ENCODE data around the gene HEXIM2. TPM values are rescaled to one million over a fixed set of nuclear protein-coding genes. Genes with fewer than 3 reads are reported as not detected.
A peak's percentile ranks its signal among the peaks of the same experiment; 100 is the strongest.

HEXIM2 gene
- total and polyA plus RNA-seq, 2 of the 13 experiments (the other 11 are each of a cell fraction or from before 2014, with no cell fraction given), result 27.1 to 32.4 TPM

DNA sequence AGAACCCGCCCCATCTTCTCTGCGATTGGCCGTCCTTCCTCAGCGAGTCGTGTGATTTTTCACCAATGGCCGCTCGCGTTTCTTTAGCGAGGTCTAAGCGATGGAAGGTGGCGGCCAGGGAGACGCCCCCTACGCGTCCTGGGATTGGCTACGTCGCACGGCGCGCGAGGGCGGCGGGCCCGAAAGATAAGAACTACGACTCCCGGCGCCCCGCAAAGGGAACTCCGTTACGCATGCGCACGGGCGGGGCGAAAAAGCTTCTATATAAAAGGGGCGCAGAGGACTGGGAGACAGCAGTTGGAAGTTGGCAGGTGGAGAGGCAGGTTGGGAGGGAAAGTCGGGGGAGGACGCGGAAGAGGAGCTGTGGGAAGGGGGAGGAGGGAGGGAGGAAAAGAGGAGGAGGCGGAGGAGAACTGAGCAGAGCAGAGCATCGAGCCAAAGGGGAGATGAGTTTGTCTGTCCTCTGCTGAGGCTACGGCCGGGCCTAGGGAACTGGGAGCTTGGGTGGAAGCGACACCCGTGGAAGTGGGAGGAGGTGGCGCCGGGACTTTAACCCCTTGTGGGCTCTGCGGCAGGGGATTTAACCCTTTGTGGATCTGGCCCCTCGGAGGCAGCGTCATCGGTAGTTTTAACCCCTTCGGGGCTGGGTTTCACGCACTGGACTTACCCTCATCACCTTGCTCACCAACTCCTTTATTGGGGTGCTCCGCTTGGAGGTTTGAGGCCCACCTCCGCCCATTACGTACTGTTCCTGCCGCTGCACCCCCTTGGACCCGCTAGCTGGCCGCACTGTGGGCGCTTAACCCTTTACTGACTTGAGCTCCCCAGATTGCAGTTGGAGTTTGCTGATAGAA is 13.3 kb upstream of the HEXIM2 start, which contains the start of gene HEXIM1:
Gene HEXIM1, plus strand, starts transcription at position 293 of the 854 bp plus-strand sequence. CDS start 716 bp downstream, outside the sequence.
- intact Hi-C loops (cut with micrococcal nuclease; ENCODE audit: unreplicated experiment) (loop anchor here (1.0 kb wide), 3 partner anchors 13 to 49 kb away; partner anchors contain the start of genes ACBD4 and HEXIM2), in situ Hi-C loops (cut with HindIII; ENCODE audit: extremely low pct_ligation_motif_present, low pct_unique_long_range_greater_than_20kb) (loop anchor here (5.0 kb wide), 2 partner anchors 49 to 99 kb away; no protein-coding TSS in a partner anchor)
- Histone ChIP-seq H3K4me3 (replicated peaks in 1 of 3; ENCODE audit: insufficient read depth in 1 of 3, low read depth in 2 of 3, low read length in 3 of 3) (peak within 1 kb of the TSS; percentile 97 to 98 (median 97)), H3K9ac (ENCODE audit: insufficient read depth, low read depth, low read length) (peak within 1 kb of the TSS; percentile 94), H3K9me3 (ENCODE audit: low read length) (no peaks in the 10 kb centered on the region), H3K27ac (ENCODE audit: extremely low read length, insufficient read depth, low read length) (peak within 1 kb of the TSS; percentile 97), H4K20me1 (ENCODE audit: insufficient read depth, low read length) (peaks cover 35% of the 10 kb centered on the region), H3K27me3 (ENCODE audit: control insufficient read depth in 1 of 2, insufficient read depth in 2 of 2, low read length in 2 of 2) (no peaks in the 10 kb centered on the region; a peak in 2 of 5 replicates), H3K4me2 (ENCODE audit: low read depth, low read length) (peak within 1 kb of the TSS; percentile 96), H2AFZ (ENCODE audit: low read length) (peak within 1 kb of the TSS; percentile 7), H3K36me3 (replicated peaks in 1 of 2; ENCODE audit: control insufficient read depth in 1 of 2, insufficient read depth in 2 of 2, low read length in 2 of 2) (no peaks in the 10 kb centered on the region; a peak in 1 of 5 replicates), H3K79me2 (ENCODE audit: insufficient read depth, low read length) (peaks cover 36% of the 10 kb centered on the region), H3K4me1 (ENCODE audit: insufficient read depth, low read length) (peaks cover 24% of the 10 kb centered on the region)
- TSS peak; percentile 77 for BruUV-seq (replicated peaks)
- DNase-seq (ENCODE audit: low spot score), result peak; percentile 100
- WGBS (ENCODE audit: low lambda C conversion rate), result under 1% methylated on average over 54 of the region's 58 CpGs
- ChIA-PET CTCF (ENCODE audit: low intra/inter-chr PET ratio, low total read pairs) (interaction anchor here (1.2 to 8.5 kb wide), 5 partner anchors 10 to 48 kb away, joined by 4 to 130 read pairs (median 10); partner anchors contain the start of genes ACBD4 and HEXIM2), POLR2A (interaction anchor here (0.6 to 19.8 kb wide), 41 partner anchors 10 to 283 kb away, joined by 3 to 2487 read pairs (median 8); partner anchors contain the start of genes ACBD4, C1QL1, DCAKD and EFTUD2)
- FAIRE-seq, result peak; percentile 95
- peak; percentile 78 for ATAC-seq
- TF ChIP-seq ZNF598 (CRISPR knock-in tag; IDR thresholded peaks at IDR 0.05; ENCODE audit: borderline replicate concordance) (no peak; the same call in none of the 2 replicates), ARID2 (CRISPR knock-in tag; IDR thresholded peaks at IDR 0.05; ENCODE audit: borderline replicate concordance) (no peak), GTF3A (CRISPR knock-in tag; conservative IDR thresholded peaks at IDR 0.05) (0 out of 2 replicates have a peak, but pooled peaks have one; percentile 25), NCOA2 (CRISPR knock-in tag; IDR thresholded peaks at IDR 0.05) (peak; percentile 57), ZBTB42 (CRISPR knock-in tag; IDR thresholded peaks at IDR 0.05) (no peak), CEBPZ (IDR thresholded peaks at IDR 0.05; ENCODE audit: low read length) (no peak), ATAD3A (CRISPR knock-in tag; IDR thresholded peaks at IDR 0.05) (no peak), CENPX (CRISPR knock-in tag; IDR thresholded peaks at IDR 0.05) (no peak), RELA (CRISPR knock-in tag; IDR thresholded peaks at IDR 0.05) (peak; percentile 67; the same call in 1 of the 2 replicates), ZNF138 (CRISPR knock-in tag; IDR thresholded peaks at IDR 0.05; ENCODE audit: low read depth) (peak; percentile 97), STAT6 (CRISPR knock-in tag; IDR thresholded peaks at IDR 0.05; ENCODE audit: borderline replicate concordance) (0 out of 2 replicates have a peak, but pooled peaks have one; percentile 62), SRY (CRISPR knock-in tag; IDR thresholded peaks at IDR 0.05) (peak; percentile 80; the same call in 1 of the 2 replicates), HDAC1 (CRISPR knock-in tag; IDR thresholded peaks at IDR 0.05) (peak; percentile 81), TBL1XR1 (IDR thresholded peaks at IDR 0.05; ENCODE audit: borderline replicate concordance, low read length, partially characterized antibody) (peak; percentile 92), FOXA3 (CRISPR knock-in tag; IDR thresholded peaks at IDR 0.05) (no peak; the same call in 1 of the 2 replicates), KLF13 (CRISPR knock-in tag; IDR thresholded peaks at IDR 0.05) (peak; percentile 95; the same call in 1 of the 2 replicates), ZNF850 (CRISPR knock-in tag; conservative IDR thresholded peaks at IDR 0.05) (no peak; the same call in 1 of the 2 replicates)
